Endothelial cell (in vitro differentiated cells): Measurements from ENCODE around the gene SRRM2. TPM values are rescaled to one million over a fixed set of nuclear protein-coding genes. Genes with fewer than 3 reads are reported as not detected.

Source experiments
- DNase-seq: peaks from one replicate; pipeline ENCODE4 v3.0.0; 2021; ENCODE audit warnings: low spot score
- H3K27ac Mint-ChIP-seq: one replicate; pipeline ENCODE4 v1.8.0; 2021; ENCODE audit warnings: mixed read lengths, inconsistent platforms; ENCODE audit not compliant: unreplicated experiment
- H3K27me3 Mint-ChIP-seq: one replicate; pipeline ENCODE4 v1.8.0; 2021; ENCODE audit warnings: mild to moderate bottlenecking, moderate library complexity, mixed read lengths, inconsistent platforms; ENCODE audit not compliant: unreplicated experiment
- H3K36me3 Mint-ChIP-seq: one replicate; pipeline ENCODE4 v1.8.0; 2021; ENCODE audit warnings: mild to moderate bottlenecking, low read depth, mixed read lengths, inconsistent platforms; ENCODE audit not compliant: unreplicated experiment
- H3K4me1 Mint-ChIP-seq: one replicate; pipeline ENCODE4 v1.8.0; 2021; ENCODE audit warnings: mild to moderate bottlenecking, mixed read lengths, inconsistent platforms; ENCODE audit not compliant: unreplicated experiment
- H3K4me3 Mint-ChIP-seq: one replicate; pipeline ENCODE4 v1.8.0; 2021; ENCODE audit warnings: mild to moderate bottlenecking, mixed read lengths, inconsistent platforms; ENCODE audit not compliant: unreplicated experiment
- H3K9me3 Mint-ChIP-seq: one replicate; pipeline ENCODE4 v1.8.0; 2021; ENCODE audit warnings: mixed read lengths, inconsistent platforms; ENCODE audit not compliant: unreplicated experiment
- total RNA-seq: library from RNA; stranded (reverse); fragmentation: NEBNext Ultra II Directional; extraction: Animal tissue kit (Norgen Biotek cat#: 25700); gene quantifications from one replicate; pipeline ENCODE4 v1.2.1, GENCODE V29; 2021; ENCODE audit not compliant: unreplicated experiment
- TF ChIP-seq, protein P1 (sequence below): fragments of 200-600 bp; sonication (generic); IDR thresholded peaks from one replicate; pipeline ENCODE4 v1.5.0; 2021; ENCODE audit warnings: antibody characterized with exemption; ENCODE audit not compliant: unreplicated experiment

SRRM2 gene
- total RNA-seq, 1 donor from 2014 or later, result 456 TPM

DNA sequence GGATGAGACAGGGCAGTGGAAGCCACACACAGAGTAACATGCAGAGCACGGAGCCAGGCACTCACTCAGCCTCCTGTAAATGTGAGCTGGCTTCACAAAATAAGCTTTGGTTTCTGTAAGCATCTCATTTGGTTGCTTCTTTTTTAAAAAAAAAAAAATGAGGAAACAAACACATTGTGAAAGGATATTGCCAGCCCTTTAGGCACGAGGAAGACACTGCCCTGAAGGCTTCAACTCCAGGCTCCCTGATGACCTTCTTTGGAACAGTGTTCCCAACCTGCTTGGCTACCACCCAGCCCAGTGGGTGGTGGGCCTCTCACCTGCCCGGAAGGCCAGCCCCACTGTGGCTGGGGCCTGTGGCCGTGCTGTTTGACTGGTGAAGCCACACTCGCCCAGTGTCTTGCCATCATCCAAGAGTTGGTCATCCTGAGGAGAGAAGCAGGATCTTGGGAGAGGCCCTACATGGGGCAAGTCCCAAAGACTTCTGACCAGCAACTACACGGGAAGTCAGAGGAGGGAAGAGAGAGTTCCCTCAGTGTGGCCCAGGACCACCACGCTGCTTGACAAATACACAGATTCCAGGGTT, 22.8 kb downstream of the SRRM2 start:
- Mint-ChIP-seq H3K27me3 (peaks cover 14% of the 10 kb centered on the region), H3K27ac (no peak overlapping the region)

DNA sequence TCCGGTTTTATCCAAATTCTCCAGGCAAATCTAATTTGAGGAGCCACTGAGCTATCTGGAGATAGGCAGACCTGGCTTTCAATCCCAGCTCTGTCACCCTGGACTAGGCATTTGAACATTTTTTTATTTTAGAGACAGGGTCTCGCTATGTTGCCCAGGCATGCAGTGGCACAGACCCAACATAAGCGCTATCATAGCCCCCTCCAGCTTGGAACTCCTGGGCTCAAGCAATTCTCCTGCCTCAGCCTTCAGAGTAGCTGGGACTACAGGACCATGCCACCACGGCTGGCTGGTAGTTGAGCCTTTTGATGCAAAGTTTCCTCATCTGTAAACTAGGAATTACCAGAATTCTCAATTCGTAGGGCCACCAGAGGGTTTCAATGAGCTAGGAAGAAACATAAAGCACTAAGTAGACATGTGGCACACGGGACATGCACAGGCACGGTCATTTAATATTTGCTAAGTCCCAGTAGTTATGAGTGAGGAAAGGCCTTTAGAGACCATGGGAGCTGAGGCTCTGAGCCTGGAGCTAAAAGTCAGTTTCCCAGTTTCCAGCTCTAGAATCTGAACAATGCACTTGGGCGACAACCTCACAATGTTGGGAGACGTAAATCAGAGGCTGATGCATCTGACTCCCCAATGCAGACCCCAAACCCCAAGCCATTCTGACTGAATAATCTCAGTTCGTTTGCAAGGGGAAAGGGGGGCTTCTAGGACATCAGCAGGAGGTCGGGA, 23.5 kb downstream of the SRRM2 start:
- H3K4me3 Mint-ChIP-seq, result peak overlapping the region; percentile 98
- H3K4me1 Mint-ChIP-seq, result peaks cover 22% of the 10 kb centered on the region
- H3K27me3 Mint-ChIP-seq, result peaks cover 14% of the 10 kb centered on the region
- peak overlapping the region; percentile 93 for H3K27ac Mint-ChIP-seq
- no peaks in the 10 kb centered on the region for H3K9me3 Mint-ChIP-seq
- TF ChIP-seq, protein P1, sequence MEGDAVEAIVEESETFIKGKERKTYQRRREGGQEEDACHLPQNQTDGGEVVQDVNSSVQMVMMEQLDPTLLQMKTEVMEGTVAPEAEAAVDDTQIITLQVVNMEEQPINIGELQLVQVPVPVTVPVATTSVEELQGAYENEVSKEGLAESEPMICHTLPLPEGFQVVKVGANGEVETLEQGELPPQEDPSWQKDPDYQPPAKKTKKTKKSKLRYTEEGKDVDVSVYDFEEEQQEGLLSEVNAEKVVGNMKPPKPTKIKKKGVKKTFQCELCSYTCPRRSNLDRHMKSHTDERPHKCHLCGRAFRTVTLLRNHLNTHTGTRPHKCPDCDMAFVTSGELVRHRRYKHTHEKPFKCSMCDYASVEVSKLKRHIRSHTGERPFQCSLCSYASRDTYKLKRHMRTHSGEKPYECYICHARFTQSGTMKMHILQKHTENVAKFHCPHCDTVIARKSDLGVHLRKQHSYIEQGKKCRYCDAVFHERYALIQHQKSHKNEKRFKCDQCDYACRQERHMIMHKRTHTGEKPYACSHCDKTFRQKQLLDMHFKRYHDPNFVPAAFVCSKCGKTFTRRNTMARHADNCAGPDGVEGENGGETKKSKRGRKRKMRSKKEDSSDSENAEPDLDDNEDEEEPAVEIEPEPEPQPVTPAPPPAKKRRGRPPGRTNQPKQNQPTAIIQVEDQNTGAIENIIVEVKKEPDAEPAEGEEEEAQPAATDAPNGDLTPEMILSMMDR, result no peak
- peaks cover 24% of the 10 kb centered on the region for H3K36me3 Mint-ChIP-seq
- DNase-seq, result no peak

More for the DNA sequence above, 22.8 kb downstream of the SRRM2 start:
- no peaks in the 10 kb centered on the region for H3K9me3 Mint-ChIP-seq
- no peak for DNase-seq
- H3K36me3 Mint-ChIP-seq, result peaks cover 27% of the 10 kb centered on the region
- TF ChIP-seq, protein P1, result no peak
- H3K4me1 Mint-ChIP-seq, result peaks cover 22% of the 10 kb centered on the region
- H3K4me3 Mint-ChIP-seq, result peak overlapping the region; percentile 98

DNA sequence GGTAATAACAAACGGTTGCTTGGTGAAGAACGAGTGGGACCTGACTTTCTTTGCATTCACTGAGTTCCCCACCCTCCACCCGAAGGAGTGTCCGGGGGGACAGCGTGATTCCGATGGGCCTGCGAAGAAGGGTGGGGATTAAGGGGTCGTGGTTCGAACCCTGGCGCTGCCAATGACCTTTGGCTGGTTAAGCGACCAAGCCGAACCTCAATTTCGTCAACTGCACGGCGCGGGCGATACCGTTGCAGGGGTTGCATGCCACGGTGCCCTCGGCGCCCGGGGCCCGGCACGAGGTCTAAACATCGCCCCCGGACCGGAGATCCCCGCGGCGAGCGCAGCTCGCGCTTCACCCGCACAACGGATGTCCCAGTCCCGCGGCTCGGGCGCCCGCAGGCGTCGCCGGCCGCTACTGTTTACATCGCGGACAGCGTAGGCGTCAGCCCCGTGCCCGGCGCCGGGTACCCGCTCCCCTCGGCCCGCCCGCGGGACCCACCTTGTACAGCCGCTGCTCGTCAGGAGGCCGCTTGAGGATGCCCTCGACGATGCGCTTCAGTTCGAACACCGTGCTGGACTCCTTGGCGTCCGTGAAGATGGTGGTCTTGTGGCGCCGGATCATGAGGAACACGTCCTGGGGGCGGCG, 24.2 kb downstream of the SRRM2 start:
- Mint-ChIP-seq H3K4me3 (peak overlapping the region; percentile 98), H3K4me1 (peaks cover 22% of the 10 kb centered on the region), H3K36me3 (peaks cover 19% of the 10 kb centered on the region), H3K27me3 (peaks cover 14% of the 10 kb centered on the region), H3K27ac (peak overlapping the region; percentile 93), H3K9me3 (no peaks in the 10 kb centered on the region)
- DNase-seq, result peak; percentile 28
- TF ChIP-seq, protein P1, result no peak

DNA sequence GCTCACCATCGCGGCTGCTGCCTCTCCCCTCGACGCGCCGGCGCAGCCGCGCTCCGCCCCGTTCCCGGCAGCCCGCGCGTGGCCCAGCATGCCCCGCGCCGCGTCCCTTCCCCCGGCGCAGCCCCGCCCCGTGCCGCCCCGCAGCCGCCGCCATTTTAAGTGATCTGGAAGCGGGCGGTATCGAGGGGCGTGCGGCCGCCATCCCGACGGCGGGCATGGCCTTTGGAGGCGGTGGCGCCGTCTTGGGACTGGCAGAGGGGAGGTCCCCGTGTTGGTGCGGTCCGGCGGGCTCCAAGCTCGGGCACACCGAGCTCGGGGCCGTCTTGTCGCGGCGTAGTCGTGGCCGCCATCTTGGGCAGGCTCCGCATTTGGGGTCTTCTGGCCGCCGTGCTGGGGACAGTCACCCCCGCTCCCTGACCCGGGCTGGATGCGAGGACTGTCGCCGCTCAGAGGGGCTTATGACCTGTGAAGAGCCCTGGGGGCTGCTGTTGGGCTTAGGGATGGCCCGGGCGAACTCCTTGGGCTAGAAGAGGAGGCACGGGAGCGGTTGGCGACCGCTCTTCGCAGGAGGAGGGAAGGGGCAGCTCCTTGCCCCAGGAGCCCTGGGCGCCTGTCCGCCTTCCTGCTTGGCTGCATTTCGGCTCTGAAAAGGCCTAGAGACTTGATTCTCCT, 24.9 kb downstream of the SRRM2 start, which contains the start of gene ELOB:
Gene ELOB, minus strand, starts transcription at position 50 of the 672 bp plus-strand sequence. Its CDS starts 41 bp downstream, at position 9.
- Mint-ChIP-seq H3K27me3 (peaks cover 14% of the 10 kb centered on the region), H3K36me3 (peaks cover 13% of the 10 kb centered on the region), H3K9me3 (no peaks in the 10 kb centered on the region), H3K4me1 (peaks cover 22% of the 10 kb centered on the region), H3K27ac (peak within 1 kb of the TSS; percentile 94), H3K4me3 (peak within 1 kb of the TSS; percentile 98)
- DNase-seq, result peak; percentile 91
- TF ChIP-seq, protein P1, result no peak
